Measurements from ENCODE around the gene DNAH11.

GRCh38 chr7:21766218-21766617, 223.4 kb downstream of the DNAH11 start:
- TF ChIP-seq, protein P1, sequence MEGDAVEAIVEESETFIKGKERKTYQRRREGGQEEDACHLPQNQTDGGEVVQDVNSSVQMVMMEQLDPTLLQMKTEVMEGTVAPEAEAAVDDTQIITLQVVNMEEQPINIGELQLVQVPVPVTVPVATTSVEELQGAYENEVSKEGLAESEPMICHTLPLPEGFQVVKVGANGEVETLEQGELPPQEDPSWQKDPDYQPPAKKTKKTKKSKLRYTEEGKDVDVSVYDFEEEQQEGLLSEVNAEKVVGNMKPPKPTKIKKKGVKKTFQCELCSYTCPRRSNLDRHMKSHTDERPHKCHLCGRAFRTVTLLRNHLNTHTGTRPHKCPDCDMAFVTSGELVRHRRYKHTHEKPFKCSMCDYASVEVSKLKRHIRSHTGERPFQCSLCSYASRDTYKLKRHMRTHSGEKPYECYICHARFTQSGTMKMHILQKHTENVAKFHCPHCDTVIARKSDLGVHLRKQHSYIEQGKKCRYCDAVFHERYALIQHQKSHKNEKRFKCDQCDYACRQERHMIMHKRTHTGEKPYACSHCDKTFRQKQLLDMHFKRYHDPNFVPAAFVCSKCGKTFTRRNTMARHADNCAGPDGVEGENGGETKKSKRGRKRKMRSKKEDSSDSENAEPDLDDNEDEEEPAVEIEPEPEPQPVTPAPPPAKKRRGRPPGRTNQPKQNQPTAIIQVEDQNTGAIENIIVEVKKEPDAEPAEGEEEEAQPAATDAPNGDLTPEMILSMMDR (IDR thresholded peaks at IDR 0.05): no peak
- TF ChIP-seq POLR2A (IDR thresholded peaks at IDR 0.05): no peak

Data from testis (tissue), 2 donors.